OCI-LY3 (cell line): ENCODE data around the gene ABTB2.

Experiments used
- H2AFZ ChIP-seq: fragments of 200-600, 300-600 bp; shearing (Covaris generic); 2 replicates; pipeline ENCODE4 v1.6.0; 2014; ENCODE audit warnings: antibody characterized with exemption, low read depth, low read length
- H3K27ac ChIP-seq: fragments of 200-600, 300-600 bp; sonication (generic); 2 replicates; pipeline ENCODE4 v1.5.1; 2014; ENCODE audit warnings: mild to moderate bottlenecking, low read length, moderate library complexity, mixed read lengths
- H3K27me3 ChIP-seq: fragments of 200-600, 300-600 bp; sonication (generic); 2 replicates; pipeline ENCODE4 v1.6.1; 2014; ENCODE audit warnings: low read depth, low read length, mixed read lengths
- H3K36me3 ChIP-seq: fragments of 200-600, 300-600 bp; sonication (generic); replicated peaks from 2 replicates; pipeline ENCODE3; 2014; ENCODE audit warnings: low read depth, low read length, mixed read lengths
- H3K4me1 ChIP-seq: fragments of 300-600, 200-600 bp; sonication (generic); 2 replicates; pipeline ENCODE4 v1.6.1; 2014; ENCODE audit warnings: low read length, mixed read lengths
- H3K4me2 ChIP-seq: fragments of 200-600, 300-600 bp; sonication (generic); 2 replicates; pipeline ENCODE4 v1.6.1; 2014; ENCODE audit warnings: low read length, mixed read lengths
- H3K4me3 ChIP-seq: fragments of 300-600, 200-600 bp; sonication (generic); 2 replicates; pipeline ENCODE4 v1.5.1; 2014; ENCODE audit warnings: antibody characterized with exemption, mild to moderate bottlenecking, low read length, moderate library complexity
- H3K79me2 ChIP-seq: fragments of 300-600, 200-600 bp; shearing (Covaris generic); 2 replicates; pipeline ENCODE4 v1.6.1; 2014; ENCODE audit warnings: mild to moderate bottlenecking, low read length, mixed read lengths
- H3K9ac ChIP-seq: fragments of 300-600, 200-600 bp; shearing (Covaris generic); 2 replicates; pipeline ENCODE4 v1.6.0; 2014; ENCODE audit warnings: mild to moderate bottlenecking, low read length, moderate library complexity
- H3K9me3 ChIP-seq: fragments of 200-600, 300-600 bp; shearing (Covaris generic); 2 replicates; pipeline ENCODE4 v1.6.1; 2014; ENCODE audit warnings: low read length, mixed read lengths; ENCODE audit not compliant: insufficient read depth
- H4K20me1 ChIP-seq: fragments of 200-600, 300-600 bp; sonication (generic); 2 replicates; pipeline ENCODE4 v1.6.1; 2016; ENCODE audit warnings: low read length, mixed read lengths; ENCODE audit not compliant: insufficient read depth
- EZH2phosphoT487 ChIP-seq: fragments of 200-600 bp; shearing (Covaris generic); IDR thresholded peaks from 2 replicates; pipeline ENCODE4 v1.6.1; 2018; ENCODE audit warnings: antibody characterized with exemption, mixed run types, low read depth
- TF ChIP-seq, protein P1 (sequence below): fragments of 200-600, 300-600 bp; sonication (generic); IDR thresholded peaks from 2 replicates; pipeline ENCODE4 v1.5.1; 2014; ENCODE audit warnings: antibody characterized with exemption, low read length, low read depth

The ABTB2 gene

GRCh38 chr11:34162856-34163255 lies 195.0 kb downstream of the ABTB2 start:
- no peak overlapping the region for H3K4me3 ChIP-seq
- H3K4me1 ChIP-seq, result no peaks in the 10 kb centered on the region
- H4K20me1 ChIP-seq, result no peaks in the 10 kb centered on the region
- H3K9me3 ChIP-seq, result no peaks in the 10 kb centered on the region
- no peaks in the 10 kb centered on the region for H3K27me3 ChIP-seq
- H3K4me2 ChIP-seq, result no peak overlapping the region
- TF ChIP-seq, protein P1, sequence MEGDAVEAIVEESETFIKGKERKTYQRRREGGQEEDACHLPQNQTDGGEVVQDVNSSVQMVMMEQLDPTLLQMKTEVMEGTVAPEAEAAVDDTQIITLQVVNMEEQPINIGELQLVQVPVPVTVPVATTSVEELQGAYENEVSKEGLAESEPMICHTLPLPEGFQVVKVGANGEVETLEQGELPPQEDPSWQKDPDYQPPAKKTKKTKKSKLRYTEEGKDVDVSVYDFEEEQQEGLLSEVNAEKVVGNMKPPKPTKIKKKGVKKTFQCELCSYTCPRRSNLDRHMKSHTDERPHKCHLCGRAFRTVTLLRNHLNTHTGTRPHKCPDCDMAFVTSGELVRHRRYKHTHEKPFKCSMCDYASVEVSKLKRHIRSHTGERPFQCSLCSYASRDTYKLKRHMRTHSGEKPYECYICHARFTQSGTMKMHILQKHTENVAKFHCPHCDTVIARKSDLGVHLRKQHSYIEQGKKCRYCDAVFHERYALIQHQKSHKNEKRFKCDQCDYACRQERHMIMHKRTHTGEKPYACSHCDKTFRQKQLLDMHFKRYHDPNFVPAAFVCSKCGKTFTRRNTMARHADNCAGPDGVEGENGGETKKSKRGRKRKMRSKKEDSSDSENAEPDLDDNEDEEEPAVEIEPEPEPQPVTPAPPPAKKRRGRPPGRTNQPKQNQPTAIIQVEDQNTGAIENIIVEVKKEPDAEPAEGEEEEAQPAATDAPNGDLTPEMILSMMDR, result no peak
- TF ChIP-seq EZH2phosphoT487, result no peak
- no peak overlapping the region for H3K27ac ChIP-seq
- H2AFZ ChIP-seq, result no peak overlapping the region
- H3K79me2 ChIP-seq, result no peaks in the 10 kb centered on the region
- no peak overlapping the region for H3K9ac ChIP-seq
- H3K36me3 ChIP-seq, result peaks cover 8% of the 10 kb centered on the region

- Histone ChIP-seq H3K4me3 (no peak overlapping the region), H3K36me3 (peaks cover 8% of the 10 kb centered on the region), H3K27me3 (no peaks in the 10 kb centered on the region), H3K79me2 (no peaks in the 10 kb centered on the region), H3K9me3 (no peaks in the 10 kb centered on the region), H3K9ac (no peak overlapping the region), H3K27ac (no peak overlapping the region), H3K4me2 (no peak overlapping the region), H2AFZ (no peak overlapping the region), H3K4me1 (no peaks in the 10 kb centered on the region), H4K20me1 (no peaks in the 10 kb centered on the region)
- no peak for TF ChIP-seq EZH2phosphoT487
- TF ChIP-seq, protein P1, result no peak
Observed at GRCh38 chr11:34162493-34162820, 195.4 kb downstream of the ABTB2 start.

- H2AFZ ChIP-seq, result no peak overlapping the region
- no peak overlapping the region for H3K9ac ChIP-seq
- no peak overlapping the region for H3K4me3 ChIP-seq
- H3K4me1 ChIP-seq, result no peaks in the 10 kb centered on the region
- H3K79me2 ChIP-seq, result no peaks in the 10 kb centered on the region
- H3K27me3 ChIP-seq, result no peaks in the 10 kb centered on the region
- H3K9me3 ChIP-seq, result no peaks in the 10 kb centered on the region
- no peak overlapping the region for H3K4me2 ChIP-seq
- TF ChIP-seq, protein P1, result no peak
- no peak for TF ChIP-seq EZH2phosphoT487
- peaks cover 6% of the 10 kb centered on the region for H3K36me3 ChIP-seq
- no peaks in the 10 kb centered on the region for H4K20me1 ChIP-seq
- no peak overlapping the region for H3K27ac ChIP-seq
Observed at GRCh38 chr11:34161812-34162492, 195.9 kb downstream of the ABTB2 start.

GRCh38 chr11:34161361-34161760 lies 196.4 kb downstream of the ABTB2 start:
- Histone ChIP-seq H4K20me1 (no peaks in the 10 kb centered on the region), H3K4me3 (no peak overlapping the region), H3K9ac (no peak overlapping the region), H3K4me2 (no peak overlapping the region), H3K9me3 (no peaks in the 10 kb centered on the region), H3K27ac (no peak overlapping the region), H3K36me3 (peaks cover 6% of the 10 kb centered on the region), H2AFZ (no peak overlapping the region), H3K4me1 (no peaks in the 10 kb centered on the region), H3K27me3 (no peaks in the 10 kb centered on the region), H3K79me2 (no peaks in the 10 kb centered on the region)
- TF ChIP-seq EZH2phosphoT487, result no peak
- TF ChIP-seq, protein P1, result no peak
